ENCODE results near the gene RUVBL2. TPM values are rescaled to one million over a fixed set of nuclear protein-coding genes. Genes with fewer than 3 reads are reported as not detected.
"Not testable (repeated sequence)": the region's sequence is repeated elsewhere in the genome, so short reads cannot be mapped to it uniquely, and the experiment has no call there.

Gene RUVBL2
- polyA plus RNA-seq, 4 donors = 86.0 to 106 (median 95.6) TPM

- no peak for DNase-seq (ENCODE audit: low read depth in 4 of 4, low spot score in 2 of 4)
Measured at GRCh38 chr19:49016067-49016839, 22.6 kb downstream of the RUVBL2 start.

DNA sequence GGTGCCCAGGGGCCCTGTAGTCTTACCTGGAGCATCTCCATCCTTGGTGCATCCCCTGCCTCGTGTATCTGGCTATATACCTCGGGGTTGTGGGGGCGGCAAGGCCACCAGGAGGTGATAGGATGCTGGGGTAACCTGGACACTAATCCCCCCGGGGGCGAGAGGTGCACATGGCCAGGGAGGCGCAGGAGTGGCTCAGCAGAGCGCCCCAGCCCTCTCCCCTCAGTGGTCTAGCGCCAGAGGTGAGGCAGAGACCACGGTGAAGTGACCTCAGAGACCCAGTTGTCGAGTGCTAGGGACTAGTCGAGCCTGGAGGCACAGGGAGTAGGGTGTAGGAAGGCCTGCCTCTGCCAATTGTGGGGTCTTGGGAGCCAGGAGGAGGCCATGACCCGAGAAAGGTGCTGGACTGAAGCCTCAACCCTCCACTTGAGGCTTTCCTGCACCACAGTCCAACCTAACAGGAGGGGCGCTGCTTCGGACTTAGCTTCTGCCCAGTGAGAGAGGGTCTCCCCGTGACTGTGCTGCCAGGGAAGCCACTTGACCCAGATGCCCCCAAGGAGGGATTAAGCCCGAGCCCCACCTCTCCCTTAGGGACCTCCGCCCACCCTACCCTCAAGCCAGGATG, 23.5 kb downstream of the RUVBL2 start, which contains the start of gene LHB:
LHB (minus strand) TSS at position 51 of the 625 bp plus-strand sequence; CDS start at position 41, 10 bp downstream.
- no peak for DNase-seq (ENCODE audit: low read depth in 4 of 4, low spot score in 2 of 4)

- DNase-seq (ENCODE audit: low read depth in 4 of 4, low spot score in 2 of 4) = no peak
Measured at GRCh38 chr19:49017666-49018351, 24.1 kb downstream of the RUVBL2 start.

GRCh38 chr19:49018388-49019241, 24.9 kb downstream of the RUVBL2 start:
- DNase-seq (ENCODE audit: low read depth in 4 of 4, low spot score in 2 of 4) = not testable (repeated sequence)

- no peak for DNase-seq (ENCODE audit: low read depth in 4 of 4, low spot score in 2 of 4)
Measured at GRCh38 chr19:49019242-49019932, 25.7 kb downstream of the RUVBL2 start.

DNA sequence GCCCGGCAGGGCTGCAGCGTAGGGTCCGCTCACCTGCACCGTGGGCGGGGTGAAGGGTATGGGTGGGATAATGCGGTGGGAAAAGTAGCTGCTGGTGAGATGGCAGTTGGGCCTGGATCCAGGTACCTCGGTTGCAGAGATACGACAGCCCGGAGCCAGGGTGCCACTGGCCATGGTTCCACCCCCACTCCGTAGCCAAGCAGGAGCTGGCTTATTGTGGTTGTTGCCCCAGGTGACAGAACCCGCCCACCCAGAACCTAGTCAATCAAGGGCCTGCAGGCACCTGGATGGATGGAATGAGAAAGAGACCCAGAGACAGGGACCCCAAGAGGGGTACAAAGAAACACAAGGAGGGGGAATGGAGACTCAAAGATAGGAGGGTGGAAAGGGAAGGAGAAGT, 26.7 kb downstream of the RUVBL2 start:
- DNase-seq (ENCODE audit: low read depth in 4 of 4, low spot score in 2 of 4) = no peak

DNA sequence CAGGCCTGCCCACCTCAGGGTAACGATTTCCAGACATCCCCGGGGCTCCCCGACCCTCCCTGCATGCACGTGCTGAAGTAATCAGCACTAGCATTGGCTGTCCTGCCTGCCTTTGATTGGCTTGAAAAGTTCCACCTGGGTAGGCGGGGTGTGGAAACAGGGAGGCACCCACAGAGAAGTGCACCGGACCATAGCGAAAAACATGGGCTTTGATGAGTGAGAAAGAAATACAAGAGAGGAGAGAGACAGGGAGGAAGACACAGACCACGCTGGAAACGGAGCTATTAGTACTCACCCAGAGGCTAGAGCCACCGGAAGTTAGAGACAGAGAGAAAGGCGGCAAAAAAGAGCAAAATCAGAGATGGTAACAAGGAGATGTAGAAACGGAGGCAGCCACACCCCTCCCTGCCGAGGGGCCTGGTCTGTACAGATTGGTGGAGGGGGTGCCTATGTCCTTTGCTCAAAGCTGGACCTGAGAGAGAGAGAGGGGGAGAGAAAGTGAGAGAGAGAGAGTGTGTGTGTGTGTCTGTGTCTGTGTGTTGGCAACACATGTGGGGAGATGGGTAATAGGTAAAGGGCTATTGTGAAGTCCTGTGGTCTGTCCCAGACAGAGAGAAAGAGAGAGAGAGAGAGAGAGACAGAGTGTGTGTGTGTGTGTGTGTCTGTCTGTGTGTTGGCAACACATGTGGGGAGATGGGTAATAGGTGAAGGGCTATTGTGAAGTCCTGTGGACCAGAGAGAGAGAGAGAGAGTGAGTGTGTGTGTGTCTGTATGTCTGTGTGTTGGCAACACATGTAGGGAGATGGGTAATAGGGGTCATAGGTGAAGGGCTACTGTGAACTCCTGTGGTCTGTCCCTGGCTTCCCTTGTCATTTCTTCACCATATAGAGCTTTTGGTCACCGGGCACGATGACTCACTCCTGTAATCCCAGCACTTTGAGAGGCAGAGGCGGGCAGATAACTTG, 27.5 kb downstream of the RUVBL2 start:
- DNase-seq (ENCODE audit: low read depth in 4 of 4, low spot score in 2 of 4) = no peak

DNA sequence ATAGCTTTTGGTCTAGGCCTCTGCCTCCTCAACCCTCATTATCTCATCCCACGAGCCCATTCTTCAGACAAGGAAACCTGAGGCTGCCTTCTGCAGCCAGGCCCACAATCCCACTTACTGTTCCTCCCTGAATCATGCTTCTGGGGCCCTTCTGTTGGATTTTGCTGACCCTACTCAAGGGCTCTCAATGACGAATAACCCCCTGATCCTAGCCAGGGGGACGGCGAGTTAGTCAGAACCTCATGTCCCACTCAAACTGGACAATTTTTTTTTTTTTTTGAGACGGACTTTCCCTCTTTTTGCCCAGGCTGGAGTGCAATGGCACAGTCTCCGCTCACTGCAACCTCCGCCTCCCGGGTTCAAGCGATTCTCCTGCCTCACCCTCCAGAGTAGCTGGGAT, 28.4 kb downstream of the RUVBL2 start:
- DNase-seq (ENCODE audit: low read depth in 4 of 4, low spot score in 2 of 4) = no peak

GRCh38 chr19:49024233-49024632, 30.5 kb downstream of the RUVBL2 start, which contains the start of gene CGB3:
Gene CGB3, minus strand, starts transcription at chr19:49024333. Its CDS starts 362 bp downstream, at chr19:49023971.
- not testable (repeated sequence) for DNase-seq (ENCODE audit: low read depth in 4 of 4, low spot score in 2 of 4)

DNA sequence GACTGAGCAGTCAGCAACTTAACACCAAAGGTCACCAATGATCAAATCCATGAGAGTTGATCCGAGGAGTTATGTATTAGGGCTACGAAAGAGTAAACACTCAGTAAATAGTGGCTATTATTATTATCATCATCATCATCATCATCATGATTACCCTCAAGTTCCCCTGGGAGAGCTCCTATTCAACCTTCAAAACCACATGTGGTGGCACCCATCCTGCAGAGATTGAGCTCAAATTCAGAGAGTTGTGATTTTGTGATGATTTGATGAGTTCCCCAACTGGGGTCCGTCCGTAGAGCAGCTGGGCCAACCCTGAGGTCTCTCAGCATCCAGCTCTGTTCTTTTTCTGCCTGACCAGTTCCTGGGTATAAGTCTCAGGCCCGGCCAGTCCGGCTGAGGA, 31.4 kb downstream of the RUVBL2 start:
- DNase-seq (ENCODE audit: low read depth in 4 of 4, low spot score in 2 of 4) = not testable (repeated sequence)

GRCh38 chr19:49025599-49025998, 31.9 kb downstream of the RUVBL2 start:
- not testable (repeated sequence) for DNase-seq (ENCODE audit: low read depth in 4 of 4, low spot score in 2 of 4)

DNA sequence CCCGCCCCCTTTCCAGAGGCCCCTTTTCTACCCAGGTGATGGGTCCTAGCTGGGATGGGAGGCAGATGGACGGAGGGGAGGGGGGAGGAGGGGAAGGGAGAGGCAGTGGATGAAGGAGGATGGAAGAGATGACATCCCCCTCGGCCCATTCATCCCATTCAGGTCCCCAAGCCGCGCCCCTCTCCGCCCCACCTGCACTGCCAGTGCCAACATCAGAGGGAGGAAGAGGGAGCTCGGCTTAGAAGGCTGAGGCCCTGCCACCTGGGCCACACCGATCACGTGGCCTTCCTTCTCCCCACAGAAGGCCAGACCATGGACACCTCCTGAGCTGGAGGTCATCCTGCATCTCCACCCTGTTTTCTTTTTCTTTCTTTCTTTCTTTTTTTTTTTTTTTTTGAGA, 35.0 kb downstream of the RUVBL2 start:
- DNase-seq (ENCODE audit: low read depth in 4 of 4, low spot score in 2 of 4) = not testable (repeated sequence)

GRCh38 chr19:49029749-49030148, 36.1 kb downstream of the RUVBL2 start:
- not testable (repeated sequence) for DNase-seq (ENCODE audit: low read depth in 4 of 4, low spot score in 2 of 4)

DNA sequence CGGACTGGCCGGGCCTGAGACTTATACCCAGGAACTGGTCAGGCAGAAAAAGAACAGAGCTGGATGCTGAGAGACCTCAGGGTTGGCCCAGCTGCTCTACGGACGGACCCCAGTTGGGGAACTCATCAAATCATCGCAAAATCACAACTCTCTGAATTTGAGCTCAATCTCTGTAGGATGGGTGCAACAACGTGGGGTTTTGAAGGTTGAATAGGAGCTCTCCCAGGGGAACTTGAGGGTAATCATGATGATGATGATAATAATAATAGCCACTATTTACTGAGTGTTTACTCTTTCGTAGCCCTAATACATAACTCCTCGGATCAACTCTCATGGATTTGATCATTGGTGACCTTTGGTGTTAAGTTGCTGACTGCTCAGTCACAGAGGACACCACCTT, 36.6 kb downstream of the RUVBL2 start:
- DNase-seq (ENCODE audit: low read depth in 4 of 4, low spot score in 2 of 4) = not testable (repeated sequence)

GRCh38 chr19:49031642-49032301, 38.1 kb downstream of the RUVBL2 start, which contains the start of gene CGB2:
Gene CGB2, plus strand, starts transcription at chr19:49031890. Its CDS starts 206 bp downstream, at chr19:49032096.
- not testable (repeated sequence) for DNase-seq (ENCODE audit: low read depth in 4 of 4, low spot score in 2 of 4)

DNA sequence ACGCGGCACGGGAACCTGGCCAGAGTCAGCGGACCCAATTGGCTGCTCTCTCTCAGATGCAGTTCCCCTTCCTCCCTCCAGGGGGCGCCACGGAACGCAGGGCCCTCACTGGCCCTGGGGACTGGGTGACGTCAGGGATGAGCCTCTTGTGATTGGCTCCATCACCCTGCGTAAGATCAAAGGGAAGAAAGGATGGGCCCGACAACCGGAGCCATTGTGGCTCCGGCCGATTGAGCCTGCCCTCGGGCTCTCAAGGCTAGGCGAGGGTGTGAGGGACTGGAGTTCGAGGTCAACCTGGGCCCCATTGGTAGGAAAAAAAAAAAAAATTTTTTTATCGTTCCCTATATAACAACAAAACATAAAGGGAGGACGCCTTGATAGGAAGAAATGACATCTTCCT, 43.1 kb downstream of the RUVBL2 start, which contains the start of gene CGB1:
CGB1 (minus strand) TSS at position 81 of the 400 bp plus-strand sequence. CDS start 184 bp downstream, outside the sequence.
- not testable (repeated sequence) for DNase-seq (ENCODE audit: low read depth in 4 of 4, low spot score in 2 of 4)

DNA sequence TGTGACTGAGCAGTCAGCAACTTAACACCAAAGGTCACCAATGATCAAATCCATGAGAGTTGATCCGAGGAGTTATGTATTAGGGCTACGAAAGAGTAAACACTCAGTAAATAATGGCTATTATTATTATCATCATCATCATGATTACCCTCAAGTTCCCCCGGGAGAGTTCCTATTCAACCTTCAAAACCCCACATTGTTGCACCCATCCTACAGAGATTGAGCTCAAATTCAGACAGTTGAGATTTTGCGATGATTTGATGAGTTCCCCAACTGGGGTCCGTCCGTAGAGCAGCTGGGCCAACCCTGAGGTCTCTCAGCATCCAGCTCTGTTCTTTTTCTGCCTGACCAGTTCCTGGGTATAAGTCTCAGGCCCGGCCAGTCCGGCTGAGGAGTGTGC, 44.4 kb downstream of the RUVBL2 start:
- not testable (repeated sequence) for DNase-seq (ENCODE audit: low read depth in 4 of 4, low spot score in 2 of 4)

Measured in left renal cortex interstitium (tissue), 4 donors.